Heart left ventricle (tissue), 13 donors: ENCODE measurements around the gene COX10.

ENCODE experiments used
- POLR2A ChIP-seq, 2 donors: fragments of 450-650 bp; IDR thresholded peaks; one replicate each; pipeline ENCODE4 v1.6.1; 2017; ENCODE audit warnings: antibody characterized with exemption in 2 of 2, mild to moderate bottlenecking in 2 of 2, moderate library complexity in 2 of 2
- TF ChIP-seq, protein P1 (sequence below), 12 donors: fragments of 200-600 bp; sonication (generic) in 4 of 12; IDR thresholded peaks; one replicate each; pipeline versions ENCODE4 v1.5.0 to v1.8.0; 2018 to 2022; ENCODE audit warnings: antibody characterized with exemption in 12 of 12, mild to moderate bottlenecking in 5 of 12
- donor health status: ischemic (EF 13 %, LVEDD 7.1; RV severe dilation, severe dysfunction).
- donor health status: DM: no; HTN: yes; CAD: no.
- donor health status: DM: no; HTN: no; CAD: no.
- donor health status: ischemic (EF 25% LVEDD 6.9; RV normal size, moderate dysfunction).
- donor health status: ischemic (EF 25% LVEDD 5.7; RV mildly dilated, moderate dysfunction).
- donor health status: ischemic (EF 35%, LVEDD 5.7; RV mildly dilated, moderate dysfunction).
- donor health status: nonischemic (EF 11% LVEDD 7.7; RV severe dilation, severe dysfunction).
- donor health status: DM: yes; HTN: yes; CAD: no.
- donor health status: PGD.
- donor health status: ischemic (EF 29% LVEDD 5.4; RV normal size, mild dysfunction).
- donor health status: nonischemic (EF 23%, LVEDD 6.1; RV moderate dilation, normal function).

DNA sequence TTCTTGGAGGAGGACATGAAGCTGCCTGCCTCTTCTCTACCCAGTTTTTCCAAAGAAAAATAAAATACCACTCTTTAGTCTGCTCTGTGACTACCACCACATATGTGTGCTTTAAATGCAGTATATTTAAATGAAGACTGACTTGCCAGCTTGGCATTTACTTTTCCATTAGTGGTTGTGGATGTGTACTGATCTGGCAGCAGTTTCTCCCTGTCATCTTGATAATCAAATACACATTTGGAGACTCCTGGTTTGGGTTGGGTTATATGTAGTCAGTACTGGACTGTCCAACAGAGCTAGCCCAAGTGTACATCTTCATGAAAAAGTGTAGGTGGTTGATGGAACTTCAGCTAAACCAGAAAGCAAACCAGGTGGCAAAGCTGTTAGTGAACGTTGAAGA lies 19.9 kb downstream of the COX10 start:
- TF ChIP-seq, protein P1, sequence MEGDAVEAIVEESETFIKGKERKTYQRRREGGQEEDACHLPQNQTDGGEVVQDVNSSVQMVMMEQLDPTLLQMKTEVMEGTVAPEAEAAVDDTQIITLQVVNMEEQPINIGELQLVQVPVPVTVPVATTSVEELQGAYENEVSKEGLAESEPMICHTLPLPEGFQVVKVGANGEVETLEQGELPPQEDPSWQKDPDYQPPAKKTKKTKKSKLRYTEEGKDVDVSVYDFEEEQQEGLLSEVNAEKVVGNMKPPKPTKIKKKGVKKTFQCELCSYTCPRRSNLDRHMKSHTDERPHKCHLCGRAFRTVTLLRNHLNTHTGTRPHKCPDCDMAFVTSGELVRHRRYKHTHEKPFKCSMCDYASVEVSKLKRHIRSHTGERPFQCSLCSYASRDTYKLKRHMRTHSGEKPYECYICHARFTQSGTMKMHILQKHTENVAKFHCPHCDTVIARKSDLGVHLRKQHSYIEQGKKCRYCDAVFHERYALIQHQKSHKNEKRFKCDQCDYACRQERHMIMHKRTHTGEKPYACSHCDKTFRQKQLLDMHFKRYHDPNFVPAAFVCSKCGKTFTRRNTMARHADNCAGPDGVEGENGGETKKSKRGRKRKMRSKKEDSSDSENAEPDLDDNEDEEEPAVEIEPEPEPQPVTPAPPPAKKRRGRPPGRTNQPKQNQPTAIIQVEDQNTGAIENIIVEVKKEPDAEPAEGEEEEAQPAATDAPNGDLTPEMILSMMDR (IDR thresholded peaks at IDR 0.05), result no peak
- TF ChIP-seq POLR2A (IDR thresholded peaks at IDR 0.05), result no peak
